Stimulated activated CD8-positive, alpha-beta memory T cell treated with anti-CD3 and anti-CD28 coated beads, Interleukin-7, amount 100 ng/mL, for 48 hours (primary cell): Measurements from ENCODE around the gene SETD3.

Experiments
- DNase-seq, 2 donors: peaks; one replicate each; pipeline ENCODE4 v3.0.0-alpha.2; 2020; ENCODE audit warnings: low read depth in 1 of 2; ENCODE audit errors: extremely low read depth in 1 of 2

Gene SETD3

GRCh38 chr14:99516871-99517642 is 36.4 kb upstream of the SETD3 start:
- DNase-seq = no peak

GRCh38 chr14:99516156-99516870 is 35.7 kb upstream of the SETD3 start:
- DNase-seq = no peak

GRCh38 chr14:99515301-99516155 is 34.9 kb upstream of the SETD3 start:
- DNase-seq = no peak

GRCh38 chr14:99514552-99515300 is 34.1 kb upstream of the SETD3 start:
- no peak for DNase-seq

GRCh38 chr14:99513946-99514551 is 33.4 kb upstream of the SETD3 start:
- no peak for DNase-seq

GRCh38 chr14:99513183-99513694 is 32.6 kb upstream of the SETD3 start:
- no peak for DNase-seq

- no peak for DNase-seq
Measured at GRCh38 chr14:99512571-99513182, 32.0 kb upstream of the SETD3 start.

GRCh38 chr14:99512110-99512449 is 31.4 kb upstream of the SETD3 start:
- DNase-seq = no peak

GRCh38 chr14:99511421-99512109 is 30.9 kb upstream of the SETD3 start:
- DNase-seq = no peak

- DNase-seq = no peak
Measured at GRCh38 chr14:99510556-99511139, 30.0 kb upstream of the SETD3 start.

- no peak for DNase-seq
Measured at GRCh38 chr14:99509871-99510555, 29.4 kb upstream of the SETD3 start.

GRCh38 chr14:99508896-99509629 is 28.4 kb upstream of the SETD3 start:
- no peak for DNase-seq

GRCh38 chr14:99507860-99508640 is 27.4 kb upstream of the SETD3 start:
- DNase-seq = no peak

- DNase-seq = no peak
Measured at GRCh38 chr14:99506276-99506675, 25.6 kb upstream of the SETD3 start.

GRCh38 chr14:99505089-99505488 is 24.4 kb upstream of the SETD3 start:
- no peak for DNase-seq

GRCh38 chr14:99503848-99504453 is 23.3 kb upstream of the SETD3 start:
- DNase-seq = no peak
